Measurements from ENCODE around the gene TMEM42.

Gene TMEM42

GRCh38 chr3:44914936-44915335, 53.2 kb downstream of the TMEM42 start:
- no peak for DNase-seq

Measured in NCI-H2029 (cell line).